HG02610 (cell line): ENCODE measurements around the gene RASAL2.
"Not testable (repeated sequence)": the region's sequence is repeated elsewhere in the genome, so short reads cannot be mapped to it uniquely, and the experiment has no call there.

Experiments
- ATAC-seq: cut with Tn5 transposase; IDR thresholded peaks from one replicate; pipeline ENCODE4 v1.9.1; 2021; ENCODE audit warnings: mild to moderate bottlenecking, moderate library complexity; ENCODE audit not compliant: unreplicated experiment

Gene RASAL2

DNA sequence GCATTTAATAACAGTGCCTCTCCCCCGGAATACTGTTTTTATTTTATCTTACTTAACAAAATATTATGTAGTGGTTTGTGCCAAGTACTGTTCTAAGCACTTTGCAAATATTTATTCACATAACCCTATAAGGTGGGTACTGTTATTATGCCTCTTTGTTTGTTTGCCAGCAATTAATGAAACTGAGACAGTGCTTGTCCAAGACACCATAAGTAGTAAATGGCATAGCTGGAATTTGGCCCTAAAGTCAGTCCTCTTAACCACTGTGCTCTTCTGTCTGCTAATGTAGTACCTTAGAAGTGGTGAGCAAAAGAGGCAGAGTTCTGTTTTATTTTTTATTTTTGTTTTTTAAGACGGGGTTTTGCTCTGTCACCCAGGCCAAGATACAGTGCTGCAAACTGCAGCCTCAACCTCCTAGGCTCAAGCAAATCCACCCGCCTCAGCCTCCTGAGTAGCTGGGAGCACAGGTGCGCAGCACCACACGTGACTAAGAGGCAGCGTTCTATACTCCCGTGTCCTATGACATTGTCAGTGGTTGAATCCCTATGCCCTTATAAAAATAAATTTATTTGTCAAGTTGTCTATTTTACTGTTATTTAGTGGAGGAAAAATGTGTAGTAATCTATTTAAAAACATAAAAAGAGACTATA, 237.1 kb downstream of the RASAL2 start:
- no peak for ATAC-seq

GRCh38 chr1:178335426-178335825, 241.5 kb downstream of the RASAL2 start:
- no peak for ATAC-seq

- no peak for ATAC-seq
These were observed 243.3 kb downstream of the RASAL2 start for GRCh38 chr1:178337091-178337706.

GRCh38 chr1:178339834-178340233, 245.9 kb downstream of the RASAL2 start:
- ATAC-seq, result no peak

DNA sequence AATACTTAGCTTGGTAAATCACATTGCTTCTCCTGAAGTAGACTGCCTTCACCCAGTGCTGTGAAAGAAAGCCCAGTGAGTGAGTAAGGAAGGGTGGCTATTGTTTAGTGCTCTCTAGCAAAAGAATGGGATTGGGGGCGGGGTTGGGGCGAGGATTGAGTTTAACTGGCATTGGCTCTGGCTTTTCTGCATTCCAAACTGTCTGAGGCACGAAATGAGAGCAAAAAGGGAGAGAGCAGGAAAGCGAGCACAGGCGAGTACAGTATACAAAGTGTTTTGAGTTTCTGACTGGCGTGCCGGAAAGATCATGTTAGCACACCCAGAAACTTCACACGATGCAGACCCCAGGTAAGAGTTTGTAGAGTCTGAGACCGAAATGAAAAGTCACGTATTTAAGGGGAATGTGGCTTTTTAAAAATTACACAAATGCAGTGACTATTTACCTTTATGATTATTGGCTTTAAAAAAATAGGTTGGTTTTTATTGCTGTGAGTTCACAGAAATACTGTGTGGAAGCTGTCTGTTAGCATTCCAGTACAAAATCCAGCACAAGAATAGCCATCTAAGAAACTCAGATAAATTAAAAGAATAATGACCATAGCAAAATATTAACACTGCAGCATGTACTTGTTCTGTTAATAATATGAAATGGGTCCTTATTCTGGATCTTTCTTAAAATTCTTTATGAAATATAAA, 247.5 kb downstream of the RASAL2 start:
- ATAC-seq, result no peak

DNA sequence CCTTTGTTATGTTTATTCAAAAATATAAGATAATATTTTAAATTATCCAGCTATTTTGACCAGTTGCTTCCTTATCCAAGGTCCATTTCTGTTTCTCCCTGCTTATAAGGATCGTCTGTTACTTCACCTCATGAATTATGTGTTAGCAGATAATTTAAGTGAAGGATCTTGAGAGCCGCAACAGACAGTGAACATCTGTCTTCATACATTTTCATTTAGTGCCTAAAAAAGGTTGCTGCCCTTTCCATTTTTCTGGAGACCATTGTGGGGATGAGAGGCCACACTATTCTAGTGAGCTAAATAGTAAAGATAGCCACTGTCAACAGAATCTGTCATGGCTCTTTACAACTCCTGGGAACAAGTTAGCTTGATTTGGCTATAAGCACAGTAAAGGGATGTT, 248.8 kb downstream of the RASAL2 start:
- ATAC-seq, result no peak

DNA sequence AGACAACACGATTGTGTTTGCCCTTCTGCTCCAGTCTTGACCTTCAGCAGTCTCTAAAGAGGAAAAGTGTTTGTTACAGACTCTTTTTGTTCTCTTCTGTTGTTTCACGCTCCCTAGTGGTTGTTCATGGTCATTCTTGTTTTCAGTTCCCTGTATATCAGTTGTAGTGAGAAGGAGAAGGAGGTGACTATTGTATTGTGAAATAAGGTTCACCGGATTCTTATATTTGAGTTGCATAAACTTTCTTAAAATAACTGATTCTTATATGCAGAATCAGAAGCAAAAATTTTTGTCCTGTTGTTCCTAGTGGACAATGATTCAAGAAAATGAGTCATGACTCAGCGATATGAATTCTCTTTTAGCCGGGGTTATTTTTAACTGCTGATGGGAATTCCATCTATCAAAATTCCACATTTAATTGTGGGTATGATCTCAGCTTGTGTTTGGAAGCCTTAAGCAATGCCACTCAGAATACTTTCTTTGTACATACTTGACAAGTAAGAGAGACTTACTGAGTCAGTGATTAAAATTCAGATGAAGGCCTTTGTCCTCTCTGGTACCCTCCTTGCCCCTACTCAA, 250.7 kb downstream of the RASAL2 start:
- no peak for ATAC-seq

DNA sequence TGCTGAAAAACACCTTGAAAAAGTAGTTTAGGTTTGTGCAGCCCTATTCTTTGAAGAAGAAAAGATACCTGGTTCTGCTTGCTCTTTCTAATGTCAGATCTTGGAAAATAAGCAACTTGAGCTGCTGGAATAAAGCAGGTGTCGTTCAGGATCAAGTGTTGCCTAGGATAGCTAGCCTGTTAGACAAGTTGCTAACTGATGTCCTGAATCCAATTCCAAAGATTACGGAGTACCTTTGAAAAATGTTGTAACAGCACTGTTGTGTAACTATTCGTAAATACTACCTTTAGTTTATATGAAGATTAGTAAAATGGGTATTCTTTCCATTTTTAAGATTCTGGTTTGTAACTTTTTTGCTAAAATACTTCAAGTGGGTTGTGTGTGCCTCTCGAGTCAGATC, 251.3 kb downstream of the RASAL2 start:
- no peak for ATAC-seq

- ATAC-seq, result no peak
These were observed 251.9 kb downstream of the RASAL2 start for GRCh38 chr1:178345807-178346206.

DNA sequence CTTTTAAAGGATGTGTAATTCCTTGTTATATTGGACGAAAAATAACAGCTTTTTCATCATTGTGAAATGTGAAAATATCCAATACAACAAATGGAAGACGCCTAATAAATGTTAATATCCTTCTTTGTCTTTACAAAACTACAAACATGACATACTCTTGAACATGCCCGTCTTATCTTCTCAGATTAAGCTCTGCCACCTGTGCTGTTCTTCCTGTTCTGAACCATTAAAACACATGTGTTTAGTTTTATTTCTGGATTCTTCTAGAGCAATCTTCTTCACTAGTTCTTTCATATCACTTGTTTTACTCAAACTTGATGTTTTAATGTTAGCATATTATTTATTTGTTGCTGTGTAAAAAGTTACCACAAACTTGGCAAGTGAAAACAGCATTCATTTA, 255.9 kb downstream of the RASAL2 start:
- ATAC-seq, result no peak

GRCh38 chr1:178351911-178352310, 258.0 kb downstream of the RASAL2 start:
- ATAC-seq, result not testable (repeated sequence)

GRCh38 chr1:178352790-178353416, 259.0 kb downstream of the RASAL2 start:
- ATAC-seq, result no peak

DNA sequence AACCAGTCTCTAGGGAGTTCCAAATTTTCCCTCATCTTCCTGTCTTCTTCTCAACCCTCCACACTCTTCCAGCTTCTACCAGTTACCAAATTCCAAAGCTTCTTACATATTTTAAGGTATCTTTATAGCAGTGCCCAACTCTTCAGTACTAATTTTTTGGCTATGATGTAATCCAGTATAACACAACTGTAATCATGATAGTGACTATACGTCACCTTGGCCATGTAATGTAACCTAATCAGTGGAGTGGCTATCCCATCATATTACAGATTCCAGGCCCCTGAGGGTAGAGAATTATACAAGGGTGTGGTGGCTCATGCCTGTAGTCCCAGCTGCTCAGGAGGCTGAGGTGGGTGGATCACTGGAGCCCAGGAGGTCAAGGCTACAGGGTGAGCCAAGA, 259.6 kb downstream of the RASAL2 start:
- ATAC-seq, result no peak

DNA sequence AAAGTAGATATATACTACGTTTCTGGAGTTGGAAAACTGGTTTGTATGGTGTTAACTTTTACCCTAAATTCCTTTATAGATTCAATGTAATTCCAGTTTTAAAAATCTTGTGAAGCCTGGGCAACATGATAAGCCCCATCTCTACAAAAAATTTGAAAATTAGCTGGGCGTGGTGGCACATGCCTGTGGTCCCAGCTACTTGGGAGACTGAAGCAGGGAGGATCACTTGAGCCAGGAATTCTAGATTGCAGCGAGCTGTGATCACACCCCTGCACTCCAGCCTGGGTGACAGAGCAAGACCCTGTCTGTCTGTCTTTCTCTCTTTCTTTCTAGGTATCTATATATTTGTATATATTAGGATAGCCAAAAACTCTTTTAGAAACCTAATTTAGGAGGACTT, 260.9 kb downstream of the RASAL2 start:
- no peak for ATAC-seq

GRCh38 chr1:178356299-178356698, 262.4 kb downstream of the RASAL2 start:
- no peak for ATAC-seq

- no peak for ATAC-seq
These were observed 264.6 kb downstream of the RASAL2 start for GRCh38 chr1:178358456-178358855.

- ATAC-seq, result no peak
These were observed 266.5 kb downstream of the RASAL2 start for GRCh38 chr1:178360421-178360820.

DNA sequence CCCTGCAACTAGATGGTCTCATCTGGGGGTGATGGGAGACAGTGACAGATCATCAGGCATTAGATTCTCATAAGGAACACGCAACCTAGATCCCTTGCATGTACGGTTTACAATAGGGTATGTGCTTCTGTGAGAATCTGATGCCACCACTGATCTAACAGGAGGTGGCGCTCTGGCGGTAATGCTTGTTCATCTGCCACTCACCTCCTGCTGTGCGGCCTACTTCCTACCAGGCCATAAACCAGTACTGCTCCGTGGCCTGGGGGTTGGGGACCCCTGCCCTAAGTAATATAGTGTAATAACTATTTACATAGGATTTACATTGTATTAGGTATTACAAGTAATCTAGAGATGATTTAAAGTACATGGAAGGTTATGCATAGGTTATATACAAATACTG, 267.9 kb downstream of the RASAL2 start:
- no peak for ATAC-seq

DNA sequence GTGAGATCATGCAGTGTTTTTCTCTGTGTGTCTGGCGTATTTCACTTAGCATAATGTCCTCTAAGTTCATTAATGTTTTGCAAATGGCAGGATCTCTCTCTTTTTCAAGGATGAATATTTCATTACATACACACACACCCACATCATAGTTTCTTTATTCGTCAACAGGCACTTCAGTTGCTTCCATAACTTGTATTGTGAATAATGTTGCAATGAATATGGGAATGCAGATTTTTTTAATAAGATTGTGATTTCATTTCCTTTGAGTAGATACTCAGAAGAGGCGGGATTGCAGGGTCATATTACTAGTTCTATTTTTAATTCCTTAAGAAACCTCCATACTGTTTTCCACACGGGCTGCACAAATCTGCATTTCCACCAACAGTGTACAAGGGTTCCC, 268.8 kb downstream of the RASAL2 start:
- no peak for ATAC-seq

- ATAC-seq, result no peak
These were observed 270.9 kb downstream of the RASAL2 start for GRCh38 chr1:178364782-178365181.

DNA sequence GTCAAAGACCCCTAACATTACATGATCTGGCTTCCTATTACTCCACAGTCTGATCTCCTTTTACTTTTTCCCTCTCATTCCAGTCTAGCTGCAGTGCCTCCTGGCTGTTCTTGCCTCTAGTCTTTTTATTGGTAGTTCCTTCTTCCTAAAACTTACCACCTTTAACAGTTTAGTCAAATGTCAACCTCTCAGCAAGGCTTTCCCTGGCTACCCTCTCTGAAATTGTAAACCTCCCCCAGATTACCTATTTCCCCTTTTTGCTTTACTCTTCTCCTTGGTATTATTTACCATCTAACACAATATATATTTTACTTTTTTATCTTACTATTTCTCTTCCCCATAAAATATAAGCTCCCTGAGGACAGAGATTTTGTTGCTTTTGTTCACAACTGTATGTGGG, 273.2 kb downstream of the RASAL2 start:
- no peak for ATAC-seq

DNA sequence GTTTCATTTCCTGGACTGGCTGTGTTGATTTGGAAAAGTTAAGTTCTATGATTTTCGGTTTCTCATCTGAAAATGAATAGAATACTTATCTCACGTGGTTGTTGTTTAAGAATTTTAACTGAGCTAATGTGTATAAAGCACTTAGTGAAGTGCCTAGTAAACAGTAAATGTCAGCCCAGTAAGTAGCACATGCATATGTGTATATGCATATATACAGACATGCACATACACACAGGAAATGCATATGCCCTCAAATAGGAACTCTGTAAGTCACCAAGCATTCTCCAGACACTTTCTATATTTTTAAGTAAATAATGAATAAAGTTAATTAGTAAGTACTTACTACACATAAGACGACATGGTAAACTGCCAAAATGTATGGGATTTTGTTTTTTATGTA, 274.3 kb downstream of the RASAL2 start:
- ATAC-seq, result no peak
